ENCODE measurements around the gene QPRT. TPM values are rescaled to one million over a fixed set of nuclear protein-coding genes. Genes with fewer than 3 reads are reported as not detected.

Gene QPRT
- total and polyA plus RNA-seq, 4 donors: 79.4 to 143 (median 100) TPM

GRCh38 chr16:29674188-29674587 is 4.8 kb upstream of the QPRT start (continued):
- TF ChIP-seq MAX (IDR thresholded peaks at IDR 0.05): no peak

DNA sequence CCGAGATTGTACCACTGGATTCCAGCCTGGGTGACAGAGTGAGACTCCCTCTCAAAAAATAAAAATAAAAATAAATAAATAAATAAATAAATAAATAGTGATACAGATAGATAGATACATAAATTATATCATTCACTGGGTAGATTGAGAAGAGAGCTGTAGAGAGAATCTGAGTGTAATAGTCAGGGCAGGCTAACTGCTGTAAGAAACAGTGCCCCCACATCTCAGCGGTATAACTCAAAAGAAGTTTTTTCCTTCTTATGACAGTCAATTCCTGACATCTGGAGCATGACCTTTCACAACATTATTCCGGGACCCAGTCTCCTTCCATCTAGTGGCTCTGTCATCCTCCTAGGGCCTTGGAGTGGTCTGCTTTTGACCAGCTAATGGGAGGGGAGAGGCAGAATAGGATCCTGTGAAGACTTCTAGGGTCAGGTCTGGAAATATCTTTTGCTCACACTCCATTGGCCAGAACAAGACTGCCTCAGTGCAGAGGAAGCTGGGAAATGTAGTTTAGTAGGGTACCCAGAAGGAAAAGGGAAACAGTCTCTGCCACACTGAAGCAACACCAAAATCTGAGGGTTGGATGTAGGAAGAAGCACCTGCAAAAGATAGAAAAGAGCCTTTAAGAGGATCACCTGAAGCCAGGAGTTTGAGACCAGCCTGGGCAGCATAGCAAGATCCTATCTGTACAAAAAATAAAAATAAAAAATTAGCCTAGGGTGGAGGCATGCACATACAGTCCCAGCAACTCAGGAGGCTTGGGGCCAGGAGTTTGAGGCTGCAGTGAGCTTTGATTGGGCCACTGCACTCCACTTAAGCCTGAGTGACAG is 3.0 kb upstream of the QPRT start:
- Histone ChIP-seq H3K4me3 (ENCODE audit: low read depth in 1 of 3, low read length in 3 of 3) (no peak overlapping the region), H3K9ac (ENCODE audit: low read depth in 1 of 2, low read length in 2 of 2) (no peak overlapping the region), H3K27ac (ENCODE audit: low read depth in 1 of 2, low read length in 2 of 2) (no peak overlapping the region), H3K9me3 (ENCODE audit: control insufficient read depth in 4 of 4, low read length in 3 of 4) (no peaks in the 10 kb centered on the region), H3K4me1 (ENCODE audit: control insufficient read depth in 4 of 4, insufficient read depth in 4 of 4, low read length in 3 of 4) (peaks cover 3 to 14% (median 8%) of the 10 kb centered on the region in 4 donors), H3K27me3 (ENCODE audit: control insufficient read depth in 4 of 4, insufficient read depth in 4 of 4, low read length in 3 of 4) (no peaks in the 10 kb centered on the region), H3K36me3 (ENCODE audit: control insufficient read depth in 4 of 4, insufficient read depth in 3 of 4, low read depth in 1 of 4, low read length in 3 of 4) (no peaks in the 10 kb centered on the region)
- no peak for DNase-seq (ENCODE audit: low spot score)
- peak in 1 of 2 donors; percentile 23 for TF ChIP-seq RAD21 (IDR thresholded peaks at IDR 0.05)
- no peak for TF ChIP-seq FOXA1 (IDR thresholded peaks at IDR 0.05)
- 54% methylated on average over 3 of the region's 3 CpGs for WGBS

GRCh38 chr16:29676989-29677785 is 1.8 kb upstream of the QPRT start:
- Histone ChIP-seq H3K9me3 (ENCODE audit: control insufficient read depth in 4 of 4, low read length in 3 of 4) (no peaks in the 10 kb centered on the region), H3K27me3 (ENCODE audit: control insufficient read depth in 4 of 4, insufficient read depth in 4 of 4, low read length in 3 of 4) (no peaks in the 10 kb centered on the region), H3K27ac (ENCODE audit: low read depth in 1 of 2, low read length in 2 of 2) (no peak overlapping the region), H3K9ac (ENCODE audit: low read depth in 1 of 2, low read length in 2 of 2) (no peak overlapping the region), H3K4me1 (ENCODE audit: control insufficient read depth in 4 of 4, insufficient read depth in 4 of 4, low read length in 3 of 4) (peaks cover 3 to 16% (median 8%) of the 10 kb centered on the region in 4 donors), H3K36me3 (ENCODE audit: control insufficient read depth in 4 of 4, insufficient read depth in 3 of 4, low read depth in 1 of 4, low read length in 3 of 4) (no peaks in the 10 kb centered on the region), H3K4me3 (ENCODE audit: low read depth in 1 of 3, low read length in 3 of 3) (no peak overlapping the region)
- no peak for TF ChIP-seq JUND (IDR thresholded peaks at IDR 0.05)
- no peak for TF ChIP-seq TAF1 (conservative IDR thresholded peaks at IDR 0.05)
- no peak for TF ChIP-seq FOXA2 (IDR thresholded peaks at IDR 0.05)
- no peak for TF ChIP-seq REST (IDR thresholded peaks at IDR 0.05)
- WGBS: 94% methylated on average over 23 of the region's 23 CpGs
- no peak for DNase-seq (ENCODE audit: low spot score)

DNA sequence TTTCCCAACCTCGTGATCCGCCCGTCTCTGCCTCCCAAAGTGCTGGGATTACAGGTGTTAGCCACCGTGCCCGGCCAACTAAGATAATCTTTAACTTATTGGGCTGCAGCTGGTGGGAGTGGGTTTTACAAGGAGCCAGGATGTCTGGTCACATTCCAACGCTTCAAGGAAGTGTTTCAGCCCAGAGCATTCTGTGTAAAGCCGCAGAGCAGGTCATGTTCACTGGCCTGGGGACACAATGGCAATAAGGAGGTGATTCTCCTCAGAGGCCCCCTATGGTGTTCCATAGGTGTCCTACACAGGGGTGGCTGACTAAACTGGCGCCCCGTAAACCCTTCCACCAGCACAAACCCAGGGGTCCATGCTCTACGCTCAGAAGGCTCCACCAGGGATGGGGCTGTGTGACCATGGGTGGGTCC is 1.2 kb downstream of the QPRT start:
- H3K4me3 ChIP-seq (ENCODE audit: low read depth in 1 of 3, low read length in 3 of 3): peak overlapping the region in 2 of 3 donors; percentile 29 to 57
- DNase-seq (ENCODE audit: low spot score): no peak
- WGBS: 47% methylated on average over 10 of the region's 10 CpGs
- peaks cover 3 to 16% (median 8%) of the 10 kb centered on the region in 4 donors for H3K4me1 ChIP-seq (ENCODE audit: control insufficient read depth in 4 of 4, insufficient read depth in 4 of 4, low read length in 3 of 4)
- peaks cover 0 to 4% (median 0%) of the 10 kb centered on the region in 4 donors for H3K36me3 ChIP-seq (ENCODE audit: control insufficient read depth in 4 of 4, insufficient read depth in 3 of 4, low read depth in 1 of 4, low read length in 3 of 4)
- no peaks in the 10 kb centered on the region for H3K27me3 ChIP-seq (ENCODE audit: control insufficient read depth in 4 of 4, insufficient read depth in 4 of 4, low read length in 3 of 4)
- H3K27ac ChIP-seq (ENCODE audit: low read depth in 1 of 2, low read length in 2 of 2): peak overlapping the region; percentile 66 to 93
- H3K9me3 ChIP-seq (ENCODE audit: control insufficient read depth in 4 of 4, low read length in 3 of 4): no peaks in the 10 kb centered on the region
- H3K9ac ChIP-seq (ENCODE audit: low read depth in 1 of 2, low read length in 2 of 2): no peak overlapping the region
- TF ChIP-seq ATF3 (IDR thresholded peaks at IDR 0.05): no peak
- no peak for TF ChIP-seq MAX (IDR thresholded peaks at IDR 0.05)
- TF ChIP-seq HNF4G (IDR thresholded peaks at IDR 0.05): no peak
- no peak for TF ChIP-seq NR2F2 (IDR thresholded peaks at IDR 0.05)
- no peak for TF ChIP-seq JUND (IDR thresholded peaks at IDR 0.05)
- TF ChIP-seq HNF4A (conservative IDR thresholded peaks at IDR 0.05): no peak
- TF ChIP-seq, protein P1, sequence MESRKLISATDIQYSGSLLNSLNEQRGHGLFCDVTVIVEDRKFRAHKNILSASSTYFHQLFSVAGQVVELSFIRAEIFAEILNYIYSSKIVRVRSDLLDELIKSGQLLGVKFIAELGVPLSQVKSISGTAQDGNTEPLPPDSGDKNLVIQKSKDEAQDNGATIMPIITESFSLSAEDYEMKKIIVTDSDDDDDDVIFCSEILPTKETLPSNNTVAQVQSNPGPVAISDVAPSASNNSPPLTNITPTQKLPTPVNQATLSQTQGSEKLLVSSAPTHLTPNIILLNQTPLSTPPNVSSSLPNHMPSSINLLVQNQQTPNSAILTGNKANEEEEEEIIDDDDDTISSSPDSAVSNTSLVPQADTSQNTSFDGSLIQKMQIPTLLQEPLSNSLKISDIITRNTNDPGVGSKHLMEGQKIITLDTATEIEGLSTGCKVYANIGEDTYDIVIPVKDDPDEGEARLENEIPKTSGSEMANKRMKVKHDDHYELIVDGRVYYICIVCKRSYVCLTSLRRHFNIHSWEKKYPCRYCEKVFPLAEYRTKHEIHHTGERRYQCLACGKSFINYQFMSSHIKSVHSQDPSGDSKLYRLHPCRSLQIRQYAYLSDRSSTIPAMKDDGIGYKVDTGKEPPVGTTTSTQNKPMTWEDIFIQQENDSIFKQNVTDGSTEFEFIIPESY (IDR thresholded peaks at IDR 0.05): no peak
- TF ChIP-seq FOXA1 (IDR thresholded peaks at IDR 0.05): no peak
- TF ChIP-seq TAF1 (conservative IDR thresholded peaks at IDR 0.05): no peak
- TF ChIP-seq YY1 (IDR thresholded peaks at IDR 0.05): no peak
- no peak for TF ChIP-seq GABPA (IDR thresholded peaks at IDR 0.05 in 1 of 2, conservative IDR thresholded peaks at IDR 0.05 in 1 of 2)

Data from liver (tissue), 9 donors.